Measurements from ENCODE around the gene PABPC1L2B.
"Not testable (repeated sequence)": the region's sequence is repeated elsewhere in the genome, so short reads cannot be mapped to it uniquely, and the experiment has no call there.

DNA sequence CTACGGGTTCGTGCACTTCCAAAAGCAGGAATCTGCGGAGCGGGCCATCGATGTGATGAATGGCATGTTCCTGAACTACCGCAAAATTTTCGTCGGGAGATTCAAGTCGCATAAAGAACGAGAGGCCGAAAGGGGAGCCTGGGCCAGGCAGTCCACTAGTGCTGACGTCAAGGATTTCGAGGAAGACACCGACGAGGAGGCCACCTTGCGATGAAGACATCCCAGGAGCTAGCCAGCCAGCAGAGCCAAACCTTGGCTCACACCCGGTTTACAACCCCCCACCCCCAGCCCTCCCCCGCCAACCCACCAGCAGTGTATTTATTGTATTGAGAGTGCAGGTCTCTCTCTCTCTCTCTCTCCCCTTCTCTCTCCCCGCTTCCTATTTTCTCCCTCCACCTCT is 1.3 kb downstream of the PABPC1L2B start:
- TF ChIP-seq CTCF (IDR thresholded peaks at IDR 0.05; ENCODE audit: low read depth, low read length); EZH2phosphoT487 (IDR thresholded peaks at IDR 0.05; ENCODE audit: low read depth): not testable (repeated sequence)
